SKM-1 treated with dmso at 0.1 percent for 144 hours (cell line): Measurements from ENCODE around the gene ABCA5.
"Not testable (repeated sequence)": the region's sequence is repeated elsewhere in the genome, so short reads cannot be mapped to it uniquely, and the experiment has no call there.

ENCODE experiments used
- DNase-seq: peaks from one replicate; lab custom pipeline; 2025; ENCODE audit not compliant: unreplicated experiment; lab: John Stamatoyannopoulos, UW

Gene ABCA5

DNA sequence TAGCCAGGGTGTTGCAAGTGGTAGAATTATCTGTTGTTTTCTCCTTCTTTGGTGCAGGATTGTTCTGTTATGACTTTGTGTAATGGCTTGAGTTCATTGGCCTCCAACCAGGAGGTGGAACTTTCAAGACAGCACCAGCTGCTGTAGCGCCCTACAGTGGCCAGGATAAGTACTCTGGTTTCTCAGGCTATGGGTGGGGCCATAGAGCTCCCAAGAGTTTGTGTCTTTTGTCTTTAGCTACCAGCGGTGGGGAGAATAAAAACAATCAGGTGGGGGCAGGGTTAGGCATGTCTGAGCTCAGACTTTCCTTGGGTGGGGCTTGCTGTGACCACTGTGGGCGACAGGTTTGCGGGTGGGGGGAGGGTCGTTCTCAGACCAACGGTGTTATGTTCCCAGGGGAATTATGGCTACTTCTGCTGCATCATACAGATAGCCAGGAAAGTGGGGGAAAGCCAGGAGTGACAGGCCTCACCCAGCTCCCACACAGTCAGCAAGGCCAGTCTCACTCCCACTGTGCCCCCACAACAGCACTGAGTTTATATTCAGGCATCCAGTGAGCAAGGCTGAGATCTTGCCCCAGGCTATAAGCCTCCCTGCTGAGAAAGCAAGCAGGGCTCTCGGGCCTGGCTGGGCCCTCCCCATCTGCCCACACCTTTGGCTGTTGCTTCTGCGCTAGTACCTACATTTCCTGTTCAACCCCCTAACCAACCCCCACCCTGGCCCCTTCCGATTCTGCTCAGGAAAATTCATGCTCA, 113.7 kb downstream of the ABCA5 start:
- DNase-seq, result no peak

GRCh38 chr17:69208640-69209039, 118.3 kb downstream of the ABCA5 start:
- no peak for DNase-seq

GRCh38 chr17:69207151-69207550, 119.8 kb downstream of the ABCA5 start:
- DNase-seq, result peak; percentile 32

DNA sequence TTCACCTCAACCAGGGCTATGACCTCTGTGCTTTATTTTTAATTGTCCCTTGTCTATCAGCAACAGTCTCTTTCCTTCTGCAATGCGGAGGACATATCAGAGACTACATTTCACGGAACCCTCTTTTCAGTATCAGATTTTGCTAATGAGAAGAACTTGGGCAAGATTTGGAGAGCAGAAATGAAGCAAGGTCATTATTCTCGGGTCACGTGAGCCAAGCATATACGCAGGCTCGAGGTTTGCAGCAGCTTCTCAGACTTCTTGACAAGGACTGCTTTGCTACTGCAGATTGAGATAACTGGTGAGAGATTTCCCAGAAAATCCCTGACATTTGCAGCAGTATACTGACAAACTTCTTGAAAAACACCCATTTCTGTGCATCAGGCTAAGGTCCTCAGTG, 128.7 kb downstream of the ABCA5 start:
- no peak for DNase-seq

- not testable (repeated sequence) for DNase-seq
Observed at GRCh38 chr17:69196105-69196653, 130.8 kb downstream of the ABCA5 start.
